Body of pancreas (tissue), 4 donors: ENCODE results near the gene GOLGA6L7.
"Not testable (repeated sequence)": the region's sequence is repeated elsewhere in the genome, so short reads cannot be mapped to it uniquely, and the experiment has no call there.

Experiments
- POLR2A ChIP-seq, 3 donors: fragments of 450-650 bp; IDR thresholded peaks; one replicate each; pipeline ENCODE4 v1.6.1; 2016; ENCODE audit warnings: antibody characterized with exemption in 3 of 3, mild to moderate bottlenecking in 2 of 3
- TF ChIP-seq, protein P1 (sequence below), 7 experiments: fragments of 450-650 bp in 4 of 7; fragments of 200-600 bp in 3 of 7; sonication (generic) in 3 of 7; IDR thresholded peaks; one replicate each; pipeline ENCODE4 v1.5.1; 2016 to 2019; ENCODE audit warnings: antibody characterized with exemption in 7 of 7

DNA sequence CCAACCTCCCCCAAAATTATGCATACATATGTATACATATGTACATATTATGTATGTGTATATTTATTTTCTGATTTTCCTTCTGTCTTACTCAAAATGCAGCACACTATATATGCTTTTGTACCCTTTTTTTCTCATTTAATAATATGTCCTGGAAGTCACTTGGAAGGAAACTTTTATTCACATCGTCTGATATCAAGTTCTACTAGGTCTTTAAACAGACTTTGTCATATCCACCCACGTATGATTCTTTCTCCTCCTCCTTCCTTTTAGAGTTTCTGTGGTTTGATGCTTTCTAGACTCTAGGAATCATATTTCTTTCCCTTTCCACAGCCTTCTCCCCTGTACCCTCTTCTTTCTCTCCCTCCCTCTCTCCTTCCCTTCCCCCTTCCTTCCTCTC, 35.1 kb downstream of the GOLGA6L7 start:
- TF ChIP-seq, protein P1, sequence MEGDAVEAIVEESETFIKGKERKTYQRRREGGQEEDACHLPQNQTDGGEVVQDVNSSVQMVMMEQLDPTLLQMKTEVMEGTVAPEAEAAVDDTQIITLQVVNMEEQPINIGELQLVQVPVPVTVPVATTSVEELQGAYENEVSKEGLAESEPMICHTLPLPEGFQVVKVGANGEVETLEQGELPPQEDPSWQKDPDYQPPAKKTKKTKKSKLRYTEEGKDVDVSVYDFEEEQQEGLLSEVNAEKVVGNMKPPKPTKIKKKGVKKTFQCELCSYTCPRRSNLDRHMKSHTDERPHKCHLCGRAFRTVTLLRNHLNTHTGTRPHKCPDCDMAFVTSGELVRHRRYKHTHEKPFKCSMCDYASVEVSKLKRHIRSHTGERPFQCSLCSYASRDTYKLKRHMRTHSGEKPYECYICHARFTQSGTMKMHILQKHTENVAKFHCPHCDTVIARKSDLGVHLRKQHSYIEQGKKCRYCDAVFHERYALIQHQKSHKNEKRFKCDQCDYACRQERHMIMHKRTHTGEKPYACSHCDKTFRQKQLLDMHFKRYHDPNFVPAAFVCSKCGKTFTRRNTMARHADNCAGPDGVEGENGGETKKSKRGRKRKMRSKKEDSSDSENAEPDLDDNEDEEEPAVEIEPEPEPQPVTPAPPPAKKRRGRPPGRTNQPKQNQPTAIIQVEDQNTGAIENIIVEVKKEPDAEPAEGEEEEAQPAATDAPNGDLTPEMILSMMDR (IDR thresholded peaks at IDR 0.05) = not testable (repeated sequence)
- TF ChIP-seq POLR2A (IDR thresholded peaks at IDR 0.05) = not testable (repeated sequence)
